ENCODE measurements around the gene BTBD2. TPM values are rescaled to one million over a fixed set of nuclear protein-coding genes. Genes with fewer than 3 reads are reported as not detected.

Gene BTBD2
- total RNA-seq, 1 donor from 2014 or later = 118 TPM

- peaks cover 34% of the 10 kb centered on the region for H3K4me1 Mint-ChIP-seq
- no peak for TF ChIP-seq CTCF (IDR thresholded peaks at IDR 0.05; ENCODE audit: unreplicated experiment)
- no peak for DNase-seq (ENCODE audit: low spot score in 2 of 2, unreplicated experiment in 2 of 2)
- H3K9me3 Mint-ChIP-seq = no peaks in the 10 kb centered on the region
- no peaks in the 10 kb centered on the region for H3K27me3 Mint-ChIP-seq (ENCODE audit: low read depth)
- H3K36me3 Mint-ChIP-seq = no peaks in the 10 kb centered on the region
- peak overlapping the region; percentile 84 for H3K4me3 Mint-ChIP-seq
- peak overlapping the region; percentile 97 for H3K27ac Mint-ChIP-seq
Observed at GRCh38 chr19:2062389-2062729, 46.8 kb upstream of the BTBD2 start.

GRCh38 chr19:2061495-2062388 is 46.2 kb upstream of the BTBD2 start:
- no peaks in the 10 kb centered on the region for H3K9me3 Mint-ChIP-seq
- H3K4me3 Mint-ChIP-seq = peak overlapping the region; percentile 84
- H3K27ac Mint-ChIP-seq = peak overlapping the region; percentile 97
- no peaks in the 10 kb centered on the region for H3K36me3 Mint-ChIP-seq
- TF ChIP-seq CTCF (IDR thresholded peaks at IDR 0.05; ENCODE audit: unreplicated experiment) = no peak
- H3K4me1 Mint-ChIP-seq = peaks cover 35% of the 10 kb centered on the region
- peak; percentile 99 to 100 for DNase-seq (ENCODE audit: low spot score in 2 of 2, unreplicated experiment in 2 of 2)
- H3K27me3 Mint-ChIP-seq (ENCODE audit: low read depth) = no peaks in the 10 kb centered on the region

- H3K27me3 Mint-ChIP-seq (ENCODE audit: low read depth) = no peaks in the 10 kb centered on the region
- H3K9me3 Mint-ChIP-seq = no peaks in the 10 kb centered on the region
- no peaks in the 10 kb centered on the region for H3K36me3 Mint-ChIP-seq
- H3K4me3 Mint-ChIP-seq = peak overlapping the region; percentile 82
- no peak for TF ChIP-seq CTCF (IDR thresholded peaks at IDR 0.05; ENCODE audit: unreplicated experiment)
- no peak for DNase-seq (ENCODE audit: low spot score in 2 of 2, unreplicated experiment in 2 of 2)
- peak overlapping the region; percentile 99 for H3K27ac Mint-ChIP-seq
- H3K4me1 Mint-ChIP-seq = peaks cover 40% of the 10 kb centered on the region
Observed at GRCh38 chr19:2060884-2061494, 45.5 kb upstream of the BTBD2 start.

- no peak for TF ChIP-seq CTCF (IDR thresholded peaks at IDR 0.05; ENCODE audit: unreplicated experiment)
- H3K9me3 Mint-ChIP-seq = no peaks in the 10 kb centered on the region
- no peak for DNase-seq (ENCODE audit: low spot score in 2 of 2, unreplicated experiment in 2 of 2)
- no peaks in the 10 kb centered on the region for H3K27me3 Mint-ChIP-seq (ENCODE audit: low read depth)
- H3K27ac Mint-ChIP-seq = peak overlapping the region; percentile 99
- peaks cover 45% of the 10 kb centered on the region for H3K4me1 Mint-ChIP-seq
- H3K36me3 Mint-ChIP-seq = no peaks in the 10 kb centered on the region
- peak overlapping the region; percentile 82 for H3K4me3 Mint-ChIP-seq
Observed at GRCh38 chr19:2059422-2060201, 44.1 kb upstream of the BTBD2 start.

GRCh38 chr19:2058570-2059421 is 43.3 kb upstream of the BTBD2 start:
- Mint-ChIP-seq H3K9me3 (no peaks in the 10 kb centered on the region), H3K27me3 (ENCODE audit: low read depth) (no peaks in the 10 kb centered on the region), H3K4me1 (peaks cover 45% of the 10 kb centered on the region), H3K36me3 (no peaks in the 10 kb centered on the region), H3K4me3 (no peak overlapping the region), H3K27ac (peak overlapping the region; percentile 90)
- no peak for DNase-seq (ENCODE audit: low spot score in 2 of 2, unreplicated experiment in 2 of 2)
- TF ChIP-seq CTCF (IDR thresholded peaks at IDR 0.05; ENCODE audit: unreplicated experiment) = no peak
